Activated CD8-positive, alpha-beta memory T cell treated with anti-CD3 and anti-CD28 coated beads, Interleukin-2, amount 50 U/mL, for 48 hours (primary cell): ENCODE results near the gene B4GALT2.
A peak's percentile ranks its signal among the peaks of the same experiment; 100 is the strongest.

Experiments
- DNase-seq: peaks from one replicate; pipeline ENCODE4 v3.0.0-alpha.2; 2020

The B4GALT2 gene, protein sequence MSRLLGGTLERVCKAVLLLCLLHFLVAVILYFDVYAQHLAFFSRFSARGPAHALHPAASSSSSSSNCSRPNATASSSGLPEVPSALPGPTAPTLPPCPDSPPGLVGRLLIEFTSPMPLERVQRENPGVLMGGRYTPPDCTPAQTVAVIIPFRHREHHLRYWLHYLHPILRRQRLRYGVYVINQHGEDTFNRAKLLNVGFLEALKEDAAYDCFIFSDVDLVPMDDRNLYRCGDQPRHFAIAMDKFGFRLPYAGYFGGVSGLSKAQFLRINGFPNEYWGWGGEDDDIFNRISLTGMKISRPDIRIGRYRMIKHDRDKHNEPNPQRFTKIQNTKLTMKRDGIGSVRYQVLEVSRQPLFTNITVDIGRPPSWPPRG

DNA sequence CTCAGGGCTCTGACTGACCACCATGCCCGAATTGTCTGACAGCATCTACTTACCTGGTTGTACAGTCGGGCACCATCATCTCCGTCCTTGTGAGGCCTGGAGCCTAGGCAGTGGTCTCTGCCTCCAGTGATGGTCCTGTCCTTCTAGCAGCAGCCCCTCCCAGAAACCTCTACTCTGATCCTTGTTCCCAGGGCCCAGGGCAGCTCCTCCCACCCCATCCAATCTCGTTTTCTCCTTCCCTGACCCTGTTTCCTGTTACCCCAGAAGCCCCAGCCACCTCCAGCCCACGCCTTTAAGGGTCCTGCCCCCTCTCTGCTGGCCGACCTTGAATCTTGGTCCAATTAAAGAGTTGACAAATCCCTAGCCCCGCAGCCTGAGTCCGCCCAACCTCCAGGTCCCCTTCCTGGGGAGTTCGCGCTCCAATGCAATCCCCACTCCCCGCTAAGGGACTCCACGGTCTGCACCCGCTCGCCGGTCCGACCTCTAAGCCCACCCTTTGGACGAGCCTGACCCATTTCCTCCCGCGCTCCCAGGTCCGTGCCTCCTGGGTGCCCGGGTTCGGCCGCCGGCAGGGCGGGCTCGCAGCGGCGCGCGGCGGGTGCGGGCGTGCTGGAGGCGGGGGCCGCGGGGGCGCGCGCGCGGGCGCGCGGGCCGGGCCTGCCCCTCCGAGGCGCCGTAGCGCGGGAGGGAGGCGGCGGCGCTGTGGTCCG lies at the start of gene B4GALT2:
Gene B4GALT2 (plus strand): TSS at position 660 of the 710 bp plus-strand sequence. CDS start 1,951 bp downstream, outside the sequence.
- peak; percentile 80 for DNase-seq

DNA sequence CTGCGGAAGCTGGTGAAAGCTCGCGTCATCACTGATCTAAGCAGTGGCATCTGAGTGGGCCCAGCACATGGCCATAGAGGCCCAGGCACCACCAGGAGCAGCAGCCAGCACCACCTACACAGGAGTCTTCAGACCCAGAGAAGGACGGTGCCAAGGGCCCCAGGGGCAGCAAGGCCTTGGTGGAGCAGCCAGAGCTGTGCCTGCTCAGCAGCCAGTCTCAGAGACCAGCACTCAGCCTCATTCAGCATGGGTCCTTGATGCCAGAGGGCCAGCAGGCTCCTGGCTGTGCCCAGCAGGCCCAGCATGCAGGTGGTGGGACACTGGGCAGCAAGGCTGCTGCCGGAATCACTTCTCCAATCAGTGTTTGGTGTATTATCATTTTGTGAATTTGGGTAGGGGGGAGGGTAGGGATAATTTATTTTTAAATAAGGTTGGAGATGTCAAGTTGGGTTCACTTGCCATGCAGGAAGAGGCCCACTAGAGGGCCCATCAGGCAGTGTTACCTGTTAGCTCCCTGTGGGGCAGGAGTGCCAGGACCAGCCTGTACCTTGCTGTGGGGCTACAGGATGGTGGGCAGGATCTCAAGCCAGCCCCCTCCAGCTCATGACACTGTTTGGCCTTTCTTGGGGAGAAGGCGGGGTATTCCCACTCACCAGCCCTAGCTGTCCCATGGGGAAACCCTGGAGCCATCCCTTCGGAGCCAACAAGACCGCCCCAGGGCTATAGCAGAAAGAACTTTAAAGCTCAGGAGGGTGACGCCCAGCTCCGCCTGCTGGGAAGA lies 48.7 kb upstream of the B4GALT2 start:
- no peak for DNase-seq

DNA sequence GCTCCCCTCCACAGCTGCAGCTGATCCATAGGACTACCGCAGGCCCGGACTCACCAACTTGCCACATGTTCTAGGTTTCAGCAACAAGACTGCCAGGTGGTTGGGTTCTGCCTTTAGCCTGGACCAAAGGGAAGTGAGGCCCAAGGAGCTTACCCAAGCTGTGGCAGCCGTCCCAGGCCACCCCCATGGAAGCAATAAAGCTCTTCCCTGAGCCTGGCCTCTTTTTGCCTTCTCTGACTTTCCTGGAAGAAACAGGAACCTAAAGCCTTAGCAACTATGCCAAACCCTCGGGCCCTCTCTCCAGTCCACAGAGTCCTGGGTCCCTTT lies 48.1 kb upstream of the B4GALT2 start:
- DNase-seq = no peak

DNA sequence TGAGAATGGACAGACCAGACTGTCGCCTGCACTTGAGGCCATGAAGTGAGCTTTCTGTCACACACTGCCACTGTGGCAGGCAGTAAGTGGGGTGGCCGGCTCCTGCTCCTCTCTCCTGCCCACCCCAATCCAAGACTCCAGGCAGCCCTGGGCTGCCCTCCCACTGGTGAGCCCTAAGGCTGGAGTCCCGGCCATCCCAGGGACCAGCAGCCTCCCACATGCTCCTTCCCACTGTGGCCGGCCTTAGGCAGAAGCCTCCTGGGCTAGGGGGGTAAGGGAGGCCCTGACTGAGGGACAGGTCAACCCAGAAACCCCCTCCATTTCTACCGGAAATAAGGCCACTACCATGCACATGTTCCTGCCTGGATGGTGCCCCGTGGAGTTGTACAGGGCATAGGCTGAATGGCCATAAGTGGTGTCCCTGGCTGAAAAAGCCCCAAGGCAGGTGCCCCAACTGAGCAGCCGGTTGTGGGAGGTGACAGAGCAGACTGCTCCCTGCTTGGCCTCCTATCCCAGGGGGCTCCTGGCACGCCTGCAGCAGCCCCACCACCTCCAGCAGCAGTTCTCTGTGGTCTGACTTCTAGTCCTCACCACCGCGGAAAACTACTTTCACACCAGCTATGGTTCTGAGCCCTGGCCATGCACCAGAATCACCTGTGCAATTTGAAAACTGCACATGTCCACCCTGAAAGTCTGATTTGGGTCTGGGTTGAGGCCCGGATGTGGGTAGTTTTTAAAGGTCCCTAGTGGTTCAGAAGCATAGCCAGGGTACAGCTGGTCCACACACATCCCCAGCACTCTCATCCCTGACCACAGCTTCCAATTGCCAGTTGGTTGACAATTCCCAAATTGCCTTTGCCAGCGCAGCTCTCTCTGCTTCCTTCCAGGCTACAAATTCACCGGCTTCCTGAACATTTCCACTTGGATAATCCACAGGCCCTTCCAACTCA lies 47.0 kb upstream of the B4GALT2 start:
- no peak for DNase-seq

DNA sequence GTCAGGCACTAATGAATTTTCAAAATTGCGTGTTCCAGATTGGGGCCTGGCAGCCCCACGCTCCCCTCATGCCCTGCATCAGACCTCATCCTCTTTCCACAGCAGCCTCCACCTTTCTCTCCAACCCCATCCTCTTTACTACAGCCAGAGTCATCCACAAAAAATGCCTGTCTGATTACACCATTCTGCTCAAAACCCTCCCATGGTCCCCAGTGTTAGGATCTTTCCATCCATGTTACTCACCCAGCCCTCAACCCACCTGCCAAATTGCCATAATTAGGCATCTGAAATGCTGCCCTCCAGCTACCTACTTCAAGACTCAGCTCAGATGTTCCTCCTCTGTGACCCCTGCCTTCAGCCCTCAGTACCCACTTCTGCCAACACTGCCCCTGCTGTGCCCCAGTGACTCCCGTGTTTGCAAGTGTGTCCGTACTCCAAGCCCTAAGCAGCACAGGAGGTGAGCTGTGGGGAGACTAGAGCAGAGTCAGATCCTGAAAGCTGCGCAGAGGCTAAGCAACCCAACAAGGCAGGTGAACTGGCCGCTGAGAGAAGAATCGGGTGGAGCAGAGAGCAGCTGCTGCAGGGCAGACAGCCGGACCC lies 46.1 kb upstream of the B4GALT2 start:
- DNase-seq = no peak

DNA sequence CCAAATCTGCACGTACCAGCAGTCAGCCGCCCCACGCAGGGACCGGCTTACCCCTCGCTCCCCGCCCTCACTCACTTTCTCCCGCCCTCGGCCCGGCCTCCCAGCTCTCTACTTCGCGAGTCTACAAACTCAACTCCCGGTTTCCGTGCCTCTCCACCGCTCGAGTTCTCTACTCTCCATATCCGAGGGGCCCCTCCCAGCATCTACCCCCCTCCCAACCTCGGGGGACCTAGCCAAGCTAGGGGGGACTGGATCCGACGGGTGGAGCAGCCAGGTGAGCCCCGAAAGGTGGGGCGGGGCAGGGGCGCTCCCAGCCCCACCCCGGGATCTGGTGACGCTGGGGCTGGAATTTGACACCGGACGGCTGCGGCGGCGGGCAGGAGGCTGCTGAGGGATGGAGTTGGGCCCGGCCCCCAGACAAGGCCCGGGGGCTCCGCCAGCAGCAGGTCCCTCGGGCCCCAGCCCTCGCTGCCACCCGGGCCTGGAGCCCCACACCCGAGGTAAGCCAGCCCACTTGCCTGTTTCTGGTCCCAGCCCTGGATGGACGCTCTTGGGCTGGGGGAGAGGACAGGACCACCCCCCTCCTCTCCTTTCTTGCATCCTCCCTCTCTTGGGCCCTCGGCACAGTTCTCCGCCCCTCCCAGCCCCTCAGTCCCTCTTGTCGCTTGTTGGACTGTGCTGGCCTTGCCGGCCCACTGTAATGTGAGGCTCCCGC lies 45.5 kb upstream of the B4GALT2 start, which contains the start of gene ARTN:
Gene ARTN (plus strand): TSS at position 416 of the 715 bp plus-strand sequence. CDS start 1,856 bp downstream, outside the sequence.
- DNase-seq = no peak

DNA sequence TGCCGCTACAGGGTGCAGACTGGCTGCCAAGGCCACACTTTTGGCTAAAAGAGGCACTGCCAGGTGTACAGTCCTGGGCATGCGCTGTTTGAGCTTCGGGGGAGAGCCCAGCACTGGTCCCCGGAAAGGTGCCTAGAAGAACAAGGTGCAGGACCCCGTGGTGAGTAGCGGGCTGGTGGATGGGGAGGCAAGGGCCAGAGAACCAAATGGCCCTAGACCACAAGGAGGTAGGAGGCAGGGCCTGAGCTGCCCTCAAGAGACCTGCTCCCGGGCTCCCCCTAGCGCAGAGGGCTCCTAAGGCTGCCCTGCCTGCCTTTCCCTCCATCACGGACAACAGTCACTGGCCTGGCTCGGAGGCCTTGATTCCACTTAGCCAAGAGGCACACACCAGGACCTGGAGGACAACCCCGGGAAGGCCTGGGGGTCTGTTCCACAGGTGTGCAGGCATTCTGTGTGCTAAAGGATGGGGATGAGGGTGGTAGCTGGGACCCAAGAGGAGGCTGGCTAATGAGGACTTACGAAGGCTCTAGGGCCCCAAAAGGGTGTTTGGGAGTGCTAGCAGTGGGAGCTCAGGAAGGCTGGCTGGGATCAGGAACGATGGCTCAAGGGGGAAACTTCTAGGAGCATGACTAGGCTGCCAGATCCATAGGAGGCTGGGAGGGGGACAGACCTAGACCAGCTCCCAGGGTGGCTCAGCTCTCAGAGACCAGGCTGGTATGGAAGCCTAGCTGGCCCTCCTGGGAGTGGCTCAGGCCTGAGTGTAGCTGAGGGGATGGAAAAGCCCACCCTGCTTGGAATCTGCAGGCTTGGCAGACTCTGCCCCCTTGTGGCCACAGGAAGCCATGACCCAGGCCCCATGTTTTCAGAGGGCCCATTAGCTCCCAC lies 44.7 kb upstream of the B4GALT2 start:
- peak; percentile 83 for DNase-seq

DNA sequence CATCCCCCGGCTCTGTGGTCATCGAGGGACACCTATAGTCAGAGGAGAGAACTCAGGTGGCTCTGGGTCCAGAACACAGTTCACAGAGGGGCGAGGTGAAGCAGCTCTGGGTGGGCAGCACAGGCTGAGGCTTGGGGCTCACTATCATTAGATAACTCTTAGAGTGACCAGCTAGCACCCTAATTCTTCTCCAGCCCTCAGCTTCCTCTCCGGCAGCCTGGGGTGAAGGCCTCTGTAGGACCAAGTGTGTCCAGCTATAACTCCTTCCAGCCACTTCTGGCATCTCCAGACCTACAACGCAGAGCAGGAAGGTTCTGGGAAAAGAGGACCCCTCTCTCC lies 44.1 kb upstream of the B4GALT2 start:
- no peak for DNase-seq

DNA sequence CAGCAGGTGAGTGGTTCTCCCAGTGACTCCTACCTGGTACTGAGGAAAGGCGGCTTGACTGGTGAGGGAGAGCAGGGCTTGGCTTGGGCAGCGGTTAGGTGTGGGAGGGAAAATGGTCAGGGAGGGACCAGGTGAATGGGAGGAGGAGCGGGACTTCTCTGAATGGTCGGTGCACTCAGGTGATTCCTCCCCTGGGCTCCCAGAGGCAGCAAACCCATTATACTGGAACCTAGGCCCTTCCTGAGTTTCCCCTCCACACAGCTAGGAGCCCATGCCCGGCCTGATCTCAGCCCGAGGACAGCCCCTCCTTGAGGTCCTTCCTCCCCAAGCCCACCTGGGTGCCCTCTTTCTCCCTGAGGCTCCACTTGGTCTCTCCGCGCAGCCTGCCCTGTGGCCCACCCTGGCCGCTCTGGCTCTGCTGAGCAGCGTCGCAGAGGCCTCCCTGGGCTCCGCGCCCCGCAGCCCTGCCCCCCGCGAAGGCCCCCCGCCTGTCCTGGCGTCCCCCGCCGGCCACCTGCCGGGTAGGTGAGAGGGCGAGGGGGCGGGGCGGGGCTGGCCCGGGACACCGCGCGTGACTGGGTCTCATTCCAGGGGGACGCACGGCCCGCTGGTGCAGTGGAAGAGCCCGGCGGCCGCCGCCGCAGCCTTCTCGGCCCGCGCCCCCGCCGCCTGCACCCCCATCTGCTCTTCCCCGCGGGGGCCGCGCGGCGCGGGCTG lies 43.1 kb upstream of the B4GALT2 start:
- no peak for DNase-seq

DNA sequence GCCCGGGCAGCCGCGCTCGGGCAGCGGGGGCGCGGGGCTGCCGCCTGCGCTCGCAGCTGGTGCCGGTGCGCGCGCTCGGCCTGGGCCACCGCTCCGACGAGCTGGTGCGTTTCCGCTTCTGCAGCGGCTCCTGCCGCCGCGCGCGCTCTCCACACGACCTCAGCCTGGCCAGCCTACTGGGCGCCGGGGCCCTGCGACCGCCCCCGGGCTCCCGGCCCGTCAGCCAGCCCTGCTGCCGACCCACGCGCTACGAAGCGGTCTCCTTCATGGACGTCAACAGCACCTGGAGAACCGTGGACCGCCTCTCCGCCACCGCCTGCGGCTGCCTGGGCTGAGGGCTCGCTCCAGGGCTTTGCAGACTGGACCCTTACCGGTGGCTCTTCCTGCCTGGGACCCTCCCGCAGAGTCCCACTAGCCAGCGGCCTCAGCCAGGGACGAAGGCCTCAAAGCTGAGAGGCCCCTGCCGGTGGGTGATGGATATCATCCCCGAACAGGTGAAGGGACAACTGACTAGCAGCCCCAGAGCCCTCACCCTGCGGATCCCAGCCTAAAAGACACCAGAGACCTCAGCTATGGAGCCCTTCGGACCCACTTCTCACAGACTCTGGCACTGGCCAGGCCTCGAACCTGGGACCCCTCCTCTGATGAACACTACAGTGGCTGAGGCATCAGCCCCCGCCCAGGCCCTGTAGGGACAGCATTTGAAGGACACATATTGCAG lies 42.4 kb upstream of the B4GALT2 start:
- no peak for DNase-seq

DNA sequence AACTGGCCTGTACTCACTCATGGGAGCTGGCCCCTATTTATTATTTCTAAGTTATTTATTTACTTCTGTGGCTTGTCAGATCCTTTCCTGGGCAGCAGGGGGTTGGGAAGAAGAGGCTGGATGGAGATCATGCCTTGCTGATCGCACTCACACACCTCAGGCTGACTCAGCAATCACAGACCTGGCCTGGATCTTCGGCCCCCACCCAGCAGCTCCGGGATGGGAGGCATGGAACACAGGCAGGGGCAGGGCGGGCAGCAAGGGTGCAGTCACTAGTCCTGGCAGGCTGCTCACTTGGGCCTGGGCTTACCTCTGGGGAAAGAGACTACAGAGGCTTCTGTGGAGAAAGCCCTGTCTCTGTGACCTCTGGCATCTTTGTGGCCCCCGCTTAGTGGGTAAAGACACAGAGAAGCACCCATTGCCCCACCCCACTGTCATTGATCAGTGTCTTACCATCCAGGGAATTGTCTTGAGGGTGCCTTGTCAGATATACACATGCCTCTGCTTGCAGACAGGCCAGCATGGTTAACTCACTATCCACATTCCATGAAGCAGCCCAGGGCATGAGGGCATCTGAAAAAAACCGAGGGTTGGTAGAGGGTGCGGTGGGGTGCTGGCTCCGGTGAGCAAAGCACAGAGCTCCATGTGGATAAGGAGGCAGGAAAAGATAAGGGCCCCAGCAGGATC lies 41.7 kb upstream of the B4GALT2 start:
- no peak for DNase-seq

DNA sequence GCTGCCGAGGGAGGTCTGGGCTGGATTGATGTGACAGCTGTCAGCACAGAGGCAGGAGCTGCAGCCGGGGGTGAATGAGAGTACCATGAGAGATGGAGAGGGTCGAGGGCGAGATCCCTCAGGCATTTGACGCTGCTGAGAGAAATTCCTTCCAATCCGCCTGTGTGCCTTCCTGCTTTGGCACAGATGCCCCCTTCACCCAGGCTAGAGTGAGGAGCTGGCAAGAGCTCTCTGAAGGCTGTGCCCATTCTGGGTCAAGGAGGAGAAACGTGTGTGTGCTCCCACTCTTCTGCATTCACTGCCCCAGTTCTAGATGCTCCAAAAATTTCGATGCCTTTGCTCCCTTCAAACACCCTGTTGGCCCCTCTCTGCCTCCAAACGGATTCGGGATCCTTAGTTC lies 40.6 kb upstream of the B4GALT2 start:
- no peak for DNase-seq

DNA sequence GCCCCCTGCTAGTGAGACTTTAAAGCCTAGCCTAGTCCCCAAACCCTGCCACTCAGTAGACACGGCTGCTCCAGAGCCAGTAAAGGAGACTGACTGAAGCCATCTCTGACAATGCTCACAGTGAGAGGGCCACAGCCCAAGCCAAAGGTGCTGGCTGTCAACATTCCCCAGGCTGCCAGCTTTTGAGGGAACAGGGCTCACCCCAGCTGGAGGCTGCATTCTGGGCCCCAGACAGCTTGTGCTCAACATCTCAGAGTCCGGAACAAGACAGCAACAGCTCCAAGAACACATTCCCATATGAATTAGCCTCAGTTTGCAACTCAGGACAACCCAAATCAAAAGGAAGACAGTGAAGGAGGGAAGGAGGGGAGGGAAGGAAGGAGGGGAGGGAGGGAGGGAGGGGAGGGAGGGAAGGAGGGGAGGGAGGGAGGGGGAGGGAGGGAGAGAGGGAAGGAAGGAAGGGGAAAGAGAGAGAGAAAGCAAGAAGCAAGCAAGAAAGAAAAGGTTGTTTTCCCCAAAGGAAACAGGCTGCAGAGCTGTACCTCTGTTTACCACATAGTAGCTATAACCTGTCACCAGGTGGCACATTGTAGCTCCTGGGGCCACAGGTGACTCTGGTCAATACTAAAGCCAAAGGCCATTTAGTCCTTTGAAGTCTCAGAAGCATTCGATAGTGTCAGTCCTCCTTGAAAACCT lies 40.0 kb upstream of the B4GALT2 start:
- no peak for DNase-seq

DNA sequence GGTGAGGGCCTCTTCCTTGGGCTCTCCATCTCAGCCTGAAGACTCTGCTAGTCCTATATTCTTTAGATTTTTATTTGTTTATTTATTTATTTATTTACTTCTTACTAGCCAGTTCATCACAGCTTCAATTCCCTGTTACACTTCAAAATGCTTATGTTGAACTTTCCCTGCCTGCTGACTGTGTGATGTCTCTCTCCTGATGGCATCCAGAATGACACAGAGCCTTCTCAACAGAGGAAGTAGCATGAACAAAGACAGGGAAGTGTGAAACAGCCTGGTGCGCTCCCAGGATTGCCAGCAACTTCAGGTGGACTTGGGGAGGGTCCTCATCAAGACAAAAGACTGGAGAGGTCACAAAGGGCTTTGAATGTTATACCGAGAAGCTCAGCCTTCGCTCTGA lies 36.6 kb upstream of the B4GALT2 start:
- no peak for DNase-seq

DNA sequence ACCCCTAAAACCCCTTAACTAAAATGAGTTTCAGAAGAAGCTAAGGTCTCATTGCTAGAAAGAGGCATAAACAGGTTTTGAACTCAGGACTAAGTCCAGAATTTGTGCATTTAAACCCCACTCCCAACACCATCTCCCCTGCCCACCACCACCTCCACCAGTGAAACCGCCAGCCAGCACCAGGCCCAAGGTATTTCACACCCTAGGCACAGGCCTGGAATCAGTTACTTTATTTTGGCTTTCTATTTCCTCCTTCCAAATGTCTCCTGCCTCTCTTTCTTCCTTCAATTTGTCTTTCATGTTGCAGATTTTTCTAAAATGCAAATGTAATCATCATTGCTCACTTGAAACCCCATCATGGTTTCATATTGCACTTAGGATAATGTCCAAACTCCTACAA lies 34.1 kb upstream of the B4GALT2 start:
- DNase-seq = no peak

DNA sequence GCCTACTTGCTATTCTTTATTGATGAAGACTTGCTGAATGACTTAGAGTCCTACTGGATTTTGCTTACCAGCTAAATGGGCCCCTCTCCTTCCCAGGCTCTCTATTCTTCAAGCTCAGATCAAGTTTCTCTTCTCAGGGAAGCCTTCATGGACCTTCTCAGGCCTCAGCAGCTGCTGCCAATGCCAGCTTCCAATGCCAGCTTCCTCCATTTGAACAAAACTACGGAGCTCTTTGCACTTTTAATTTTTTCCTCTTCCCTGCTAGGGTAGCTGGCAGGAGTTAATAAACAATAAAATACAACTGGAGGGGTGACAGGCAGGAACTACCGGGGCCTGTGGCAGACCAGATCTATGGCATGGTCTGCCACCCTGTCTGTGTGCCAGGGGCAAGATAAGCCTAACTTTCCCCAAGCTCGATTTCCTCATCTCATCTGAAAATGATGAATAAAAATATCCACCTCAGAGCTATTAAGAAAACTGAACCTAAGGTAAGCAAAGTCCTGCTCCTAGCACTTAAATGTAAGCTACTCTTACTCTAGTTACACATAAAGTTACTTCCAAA lies 33.3 kb upstream of the B4GALT2 start:
- no peak for DNase-seq
